ENCODE measurements around the gene ATP2B2. TPM values are rescaled to one million over a fixed set of nuclear protein-coding genes. Genes with fewer than 3 reads are reported as not detected.

ATP2B2 gene
- total and polyA plus RNA-seq, 8 donors, result 0.01 to 0.18 (median 0.06) TPM; not detected in 1

- H3K27ac ChIP-seq, result no peak overlapping the region
- H3K4me3 ChIP-seq, result no peak overlapping the region
- TF ChIP-seq, protein P1, sequence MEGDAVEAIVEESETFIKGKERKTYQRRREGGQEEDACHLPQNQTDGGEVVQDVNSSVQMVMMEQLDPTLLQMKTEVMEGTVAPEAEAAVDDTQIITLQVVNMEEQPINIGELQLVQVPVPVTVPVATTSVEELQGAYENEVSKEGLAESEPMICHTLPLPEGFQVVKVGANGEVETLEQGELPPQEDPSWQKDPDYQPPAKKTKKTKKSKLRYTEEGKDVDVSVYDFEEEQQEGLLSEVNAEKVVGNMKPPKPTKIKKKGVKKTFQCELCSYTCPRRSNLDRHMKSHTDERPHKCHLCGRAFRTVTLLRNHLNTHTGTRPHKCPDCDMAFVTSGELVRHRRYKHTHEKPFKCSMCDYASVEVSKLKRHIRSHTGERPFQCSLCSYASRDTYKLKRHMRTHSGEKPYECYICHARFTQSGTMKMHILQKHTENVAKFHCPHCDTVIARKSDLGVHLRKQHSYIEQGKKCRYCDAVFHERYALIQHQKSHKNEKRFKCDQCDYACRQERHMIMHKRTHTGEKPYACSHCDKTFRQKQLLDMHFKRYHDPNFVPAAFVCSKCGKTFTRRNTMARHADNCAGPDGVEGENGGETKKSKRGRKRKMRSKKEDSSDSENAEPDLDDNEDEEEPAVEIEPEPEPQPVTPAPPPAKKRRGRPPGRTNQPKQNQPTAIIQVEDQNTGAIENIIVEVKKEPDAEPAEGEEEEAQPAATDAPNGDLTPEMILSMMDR (IDR thresholded peaks at IDR 0.05), result no peak
- H3K36me3 ChIP-seq, result no peaks in the 10 kb centered on the region
- intact Hi-C loops (cut with DNase I), result no loop called here
- H3K27me3 ChIP-seq, result no peaks in the 10 kb centered on the region
- no peaks in the 10 kb centered on the region for H3K4me1 ChIP-seq
- ATAC-seq (no peak), DNase-seq (no peak)
- H3K9me3 ChIP-seq, result no peaks in the 10 kb centered on the region
These were observed 159.5 kb downstream of the ATP2B2 start for GRCh38 chr3:10345911-10346310.

DNA sequence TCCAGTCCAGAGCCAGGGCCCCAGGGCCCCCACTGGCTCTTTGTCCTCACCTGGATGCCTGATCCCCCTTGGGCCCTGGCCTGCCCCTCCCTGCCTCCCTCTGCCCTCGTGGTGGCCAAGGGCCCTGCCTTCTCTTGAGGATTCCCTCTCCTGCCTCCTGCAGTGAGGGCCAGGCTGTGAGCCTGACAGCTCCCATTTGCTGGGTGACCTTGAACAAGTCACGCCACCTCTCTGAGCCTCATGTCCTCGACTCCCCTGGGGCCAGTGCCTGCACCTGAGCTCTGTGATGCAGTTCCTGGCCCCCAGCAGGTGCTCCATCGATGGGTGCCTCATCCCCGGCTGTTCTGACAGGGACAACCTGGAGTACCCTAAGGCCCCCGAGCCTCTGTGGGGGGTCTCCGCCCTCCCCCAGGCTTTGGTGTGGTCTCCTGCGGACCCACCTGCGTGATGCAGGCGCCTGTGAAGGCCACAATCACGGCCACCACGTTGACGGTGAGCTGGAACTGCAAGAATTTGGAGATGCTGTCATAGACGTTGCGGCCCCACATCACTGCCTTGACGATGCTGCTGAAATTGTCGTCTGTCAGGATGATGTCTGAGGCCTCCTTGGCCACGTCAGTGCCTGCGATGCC is 160.3 kb downstream of the ATP2B2 start:
- Histone ChIP-seq H3K27me3 (no peaks in the 10 kb centered on the region), H3K4me3 (no peak overlapping the region), H3K4me1 (no peaks in the 10 kb centered on the region), H3K9me3 (no peaks in the 10 kb centered on the region), H3K36me3 (no peaks in the 10 kb centered on the region), H3K27ac (no peak overlapping the region)
- intact Hi-C loops (cut with DNase I), result loop anchor here in 1 of 2 donors (5.0 kb wide), 1 partner anchor 397 kb away; no protein-coding TSS in a partner anchor
- DNase-seq, result no peak
- peak; percentile 8 for ATAC-seq
- TF ChIP-seq, protein P1 (IDR thresholded peaks at IDR 0.05), result no peak

GRCh38 chr3:10344147-10344943 is 161.0 kb downstream of the ATP2B2 start:
- no peak overlapping the region for H3K4me3 ChIP-seq
- H3K36me3 ChIP-seq, result no peaks in the 10 kb centered on the region
- no peaks in the 10 kb centered on the region for H3K4me1 ChIP-seq
- H3K9me3 ChIP-seq, result no peaks in the 10 kb centered on the region
- DNase-seq (peak in 2 of 4 donors; percentile 28 to 36), ATAC-seq (peak; percentile 65)
- TF ChIP-seq, protein P1 (IDR thresholded peaks at IDR 0.05), result peak; percentile 83 to 92
- H3K27ac ChIP-seq, result no peak overlapping the region
- H3K27me3 ChIP-seq, result no peaks in the 10 kb centered on the region
- intact Hi-C loops (cut with DNase I), result loop anchor here in 1 of 2 donors (5.0 kb wide), 1 partner anchor 398 kb away; no protein-coding TSS in a partner anchor

DNA sequence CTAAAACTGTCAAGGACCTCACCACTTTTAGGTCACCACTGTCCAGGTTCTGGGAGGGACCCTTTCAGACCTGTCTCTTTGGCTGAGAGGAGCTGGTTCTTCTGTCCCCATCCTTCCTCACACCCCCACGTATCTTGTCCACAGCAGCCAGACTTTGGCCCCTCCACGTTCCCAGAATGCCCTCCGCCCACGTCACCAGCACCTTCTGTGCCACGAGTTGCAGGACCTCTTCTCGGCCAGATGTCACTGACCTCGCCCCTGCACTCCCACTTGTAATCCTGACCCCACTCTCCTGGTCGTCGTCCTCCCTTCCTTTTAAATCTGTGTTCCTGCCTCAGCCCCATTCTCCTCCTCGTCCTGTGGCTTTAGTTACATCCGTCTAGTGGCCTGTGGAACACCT is 161.9 kb downstream of the ATP2B2 start:
- intact Hi-C loops (cut with DNase I), result loop anchor here in 1 of 2 donors (5.0 kb wide), 1 partner anchor 399 kb away; no protein-coding TSS in a partner anchor
- DNase-seq (no peak), ATAC-seq (no peak)
- Histone ChIP-seq H3K9me3 (no peaks in the 10 kb centered on the region), H3K36me3 (no peaks in the 10 kb centered on the region), H3K4me1 (no peaks in the 10 kb centered on the region), H3K27ac (no peak overlapping the region), H3K27me3 (no peaks in the 10 kb centered on the region), H3K4me3 (no peak overlapping the region)
- TF ChIP-seq, protein P1 (IDR thresholded peaks at IDR 0.05), result no peak

DNA sequence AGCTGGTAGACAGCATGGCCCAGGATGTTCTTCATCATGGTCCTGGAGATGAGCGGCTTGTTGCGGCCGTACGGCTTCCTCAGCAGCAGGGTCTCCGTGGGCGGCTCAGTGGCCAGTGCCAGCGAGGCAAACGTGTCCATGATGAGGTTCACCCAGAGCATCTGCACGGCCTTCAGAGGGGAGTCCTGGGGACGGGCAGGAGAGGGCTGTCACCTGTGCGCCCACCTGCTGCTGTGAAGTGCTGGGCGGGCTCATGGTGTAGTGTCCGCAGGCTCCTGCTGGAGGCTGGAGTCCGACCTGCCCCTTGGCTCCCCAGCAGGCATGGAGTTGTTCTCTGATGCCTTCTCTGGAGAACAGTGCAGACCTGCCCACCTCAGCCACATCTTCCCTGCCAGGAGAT is 162.6 kb downstream of the ATP2B2 start:
- Histone ChIP-seq H3K27me3 (no peaks in the 10 kb centered on the region), H3K9me3 (no peaks in the 10 kb centered on the region), H3K27ac (no peak overlapping the region), H3K4me1 (no peaks in the 10 kb centered on the region), H3K36me3 (no peaks in the 10 kb centered on the region), H3K4me3 (no peak overlapping the region)
- no peak for ATAC-seq
- TF ChIP-seq, protein P1 (IDR thresholded peaks at IDR 0.05), result no peak
- no peak for DNase-seq
- intact Hi-C loops (cut with DNase I), result loop anchor here in 1 of 2 donors (5.0 kb wide), 1 partner anchor 400 kb away; no protein-coding TSS in a partner anchor

All from left lung (tissue), 10 donors.